Measurements from ENCODE around the gene CDC14A.

The CDC14A gene

DNA sequence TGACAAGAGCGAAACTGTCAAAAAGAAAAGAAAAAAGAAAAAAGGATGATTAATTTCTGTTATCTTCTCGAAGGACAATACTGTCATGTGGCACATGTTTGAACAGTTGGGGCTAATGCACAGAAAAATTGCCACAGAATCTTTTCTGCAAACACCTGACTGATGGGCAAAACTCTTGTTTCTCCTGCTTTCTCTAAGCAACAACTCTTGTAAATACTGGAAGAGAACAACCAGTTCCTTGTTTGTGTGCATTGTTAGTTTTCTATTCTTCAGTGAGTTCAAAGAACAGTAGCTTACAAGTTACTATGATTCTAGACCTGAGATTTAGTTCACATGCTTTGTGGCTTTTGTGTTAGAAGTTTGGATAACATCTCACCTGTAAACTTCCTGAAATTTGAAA, 60.7 kb downstream of the CDC14A start:
- H3K27ac ChIP-seq: no peak overlapping the region
- H3K4me1 ChIP-seq: no peaks in the 10 kb centered on the region
- intact Hi-C loops (cut with DNase I; ENCODE audit: low total_unique reads): no loop called here
- H3K4me3 ChIP-seq: no peak overlapping the region
- H3K27me3 ChIP-seq: no peaks in the 10 kb centered on the region
- H3K9me3 ChIP-seq: no peaks in the 10 kb centered on the region
- no peaks in the 10 kb centered on the region for H3K36me3 ChIP-seq
- no peak for DNase-seq
- TF ChIP-seq, protein P1, sequence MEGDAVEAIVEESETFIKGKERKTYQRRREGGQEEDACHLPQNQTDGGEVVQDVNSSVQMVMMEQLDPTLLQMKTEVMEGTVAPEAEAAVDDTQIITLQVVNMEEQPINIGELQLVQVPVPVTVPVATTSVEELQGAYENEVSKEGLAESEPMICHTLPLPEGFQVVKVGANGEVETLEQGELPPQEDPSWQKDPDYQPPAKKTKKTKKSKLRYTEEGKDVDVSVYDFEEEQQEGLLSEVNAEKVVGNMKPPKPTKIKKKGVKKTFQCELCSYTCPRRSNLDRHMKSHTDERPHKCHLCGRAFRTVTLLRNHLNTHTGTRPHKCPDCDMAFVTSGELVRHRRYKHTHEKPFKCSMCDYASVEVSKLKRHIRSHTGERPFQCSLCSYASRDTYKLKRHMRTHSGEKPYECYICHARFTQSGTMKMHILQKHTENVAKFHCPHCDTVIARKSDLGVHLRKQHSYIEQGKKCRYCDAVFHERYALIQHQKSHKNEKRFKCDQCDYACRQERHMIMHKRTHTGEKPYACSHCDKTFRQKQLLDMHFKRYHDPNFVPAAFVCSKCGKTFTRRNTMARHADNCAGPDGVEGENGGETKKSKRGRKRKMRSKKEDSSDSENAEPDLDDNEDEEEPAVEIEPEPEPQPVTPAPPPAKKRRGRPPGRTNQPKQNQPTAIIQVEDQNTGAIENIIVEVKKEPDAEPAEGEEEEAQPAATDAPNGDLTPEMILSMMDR (IDR thresholded peaks at IDR 0.05): no peak

DNA sequence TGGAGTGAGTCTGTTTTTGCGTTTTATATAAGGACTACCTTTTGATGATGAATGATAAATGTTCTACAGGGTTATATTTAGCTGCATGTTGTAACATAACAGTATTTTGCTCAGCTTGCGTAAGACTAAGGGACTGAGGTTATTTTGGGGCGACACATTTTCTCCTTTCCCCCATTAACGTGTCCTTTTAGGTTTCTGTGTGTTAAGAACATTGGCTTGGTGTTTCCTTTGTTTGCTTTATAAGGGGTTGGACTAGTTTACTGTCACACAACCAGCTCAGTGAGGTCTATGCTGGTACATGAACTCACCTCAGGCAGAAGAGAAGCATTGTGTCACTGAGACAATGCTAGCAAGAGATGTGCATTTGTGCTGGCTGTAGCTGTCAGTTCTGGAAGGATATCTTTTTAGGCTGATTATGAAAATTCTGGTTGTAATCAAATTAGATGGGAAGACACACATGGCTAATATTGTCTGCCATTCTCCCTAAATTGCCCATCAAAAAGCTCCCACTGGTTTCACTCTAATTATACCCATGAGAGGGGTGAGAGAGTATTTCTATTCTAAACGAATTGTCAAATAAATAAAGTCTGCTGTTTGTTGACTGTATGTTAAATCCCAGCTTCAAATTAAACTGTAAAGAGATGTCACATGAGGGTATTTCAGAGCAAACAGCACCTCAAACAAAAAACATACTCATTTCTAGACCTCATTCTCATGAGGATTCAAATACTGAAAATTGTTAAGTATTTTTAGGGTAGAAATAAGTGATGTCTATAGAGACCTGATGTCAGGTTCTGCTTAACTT, 62.6 kb downstream of the CDC14A start:
- TF ChIP-seq, protein P1 (IDR thresholded peaks at IDR 0.05): no peak
- Histone ChIP-seq H3K9me3 (no peaks in the 10 kb centered on the region), H3K27ac (no peak overlapping the region), H3K4me1 (no peaks in the 10 kb centered on the region), H3K4me3 (no peak overlapping the region), H3K27me3 (no peaks in the 10 kb centered on the region), H3K36me3 (no peaks in the 10 kb centered on the region)
- DNase-seq: no peak
- intact Hi-C loops (cut with DNase I; ENCODE audit: low total_unique reads): no loop called here

DNA sequence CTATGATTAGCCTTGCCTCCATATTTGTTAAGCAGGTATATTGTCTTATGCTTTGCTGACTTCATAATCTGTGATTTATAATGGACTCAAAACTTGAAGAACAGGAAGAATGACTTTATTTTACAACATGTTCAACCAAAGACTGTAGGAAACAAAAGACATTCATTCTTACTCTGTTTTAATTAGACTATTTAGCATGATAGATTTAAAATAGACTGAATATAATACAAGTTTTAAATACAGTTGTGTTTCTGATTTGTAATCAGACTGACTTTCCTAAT, 63.1 kb downstream of the CDC14A start:
- Histone ChIP-seq H3K36me3 (no peaks in the 10 kb centered on the region), H3K4me1 (no peaks in the 10 kb centered on the region), H3K9me3 (no peaks in the 10 kb centered on the region), H3K27me3 (no peaks in the 10 kb centered on the region), H3K27ac (no peak overlapping the region), H3K4me3 (no peak overlapping the region)
- TF ChIP-seq, protein P1 (IDR thresholded peaks at IDR 0.05): no peak
- DNase-seq: no peak
- intact Hi-C loops (cut with DNase I; ENCODE audit: low total_unique reads): no loop called here

DNA sequence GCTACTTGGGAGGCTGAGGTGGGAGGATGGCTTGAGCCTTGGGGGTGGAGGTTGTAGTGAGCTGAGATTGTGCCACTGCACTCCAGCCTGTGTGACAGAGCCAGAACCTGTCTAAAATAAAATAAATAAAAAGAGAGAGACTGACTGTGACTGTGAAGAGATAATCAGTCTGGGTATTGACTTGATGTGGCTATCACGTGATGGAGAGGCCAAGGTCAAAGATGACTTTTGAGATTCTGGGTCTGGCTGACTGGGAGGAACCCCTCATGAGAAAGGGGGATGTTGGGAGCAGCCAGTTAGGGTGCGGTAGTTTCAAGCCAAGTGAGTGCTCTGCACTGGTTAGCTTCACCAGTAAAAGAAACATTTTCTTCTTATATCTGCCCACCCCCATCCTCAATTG, 66.8 kb downstream of the CDC14A start:
- no peak for DNase-seq
- Histone ChIP-seq H3K4me1 (no peaks in the 10 kb centered on the region), H3K9me3 (no peaks in the 10 kb centered on the region), H3K36me3 (no peaks in the 10 kb centered on the region), H3K27ac (no peak overlapping the region), H3K4me3 (no peak overlapping the region), H3K27me3 (no peaks in the 10 kb centered on the region)
- intact Hi-C loops (cut with DNase I; ENCODE audit: low total_unique reads): no loop called here
- TF ChIP-seq, protein P1 (IDR thresholded peaks at IDR 0.05): no peak

DNA sequence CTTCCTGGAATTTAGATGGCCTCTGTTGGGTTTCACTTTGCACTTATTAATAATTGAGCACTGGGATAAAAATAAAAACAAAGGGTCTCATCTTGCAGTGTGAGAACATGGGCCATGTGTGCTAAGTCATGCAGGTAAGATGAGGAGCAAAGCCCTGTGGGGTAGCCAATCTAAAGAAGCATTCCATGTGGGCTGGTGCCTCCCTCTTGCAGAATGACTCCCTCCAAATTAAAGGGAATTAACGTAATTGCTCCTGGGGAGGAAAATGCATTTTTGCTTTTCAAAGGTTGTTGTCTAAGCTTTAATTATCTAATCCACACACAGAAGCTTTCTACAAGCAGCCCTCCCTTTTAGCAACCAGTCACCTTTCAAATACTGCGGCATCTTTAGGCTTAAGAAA, 69.8 kb downstream of the CDC14A start:
- Histone ChIP-seq H3K4me1 (no peaks in the 10 kb centered on the region), H3K4me3 (no peak overlapping the region), H3K27ac (no peak overlapping the region), H3K36me3 (no peaks in the 10 kb centered on the region), H3K9me3 (no peaks in the 10 kb centered on the region), H3K27me3 (no peaks in the 10 kb centered on the region)
- TF ChIP-seq, protein P1 (IDR thresholded peaks at IDR 0.05): no peak
- DNase-seq: no peak
- intact Hi-C loops (cut with DNase I; ENCODE audit: low total_unique reads): no loop called here

Data from tibial artery (tissue), 4 donors.